Fibroblast of villous mesenchyme (primary cell): Measurements from ENCODE around the gene IQCE. TPM values are rescaled to one million over a fixed set of nuclear protein-coding genes. Genes with fewer than 3 reads are reported as not detected.
"Not testable (repeated sequence)": the region's sequence is repeated elsewhere in the genome, so short reads cannot be mapped to it uniquely, and the experiment has no call there.

Experiments
- DNase-seq: peaks from one replicate; pipeline ENCODE4 v3.0.0-alpha.2; 2010; ENCODE audit warnings: low read depth
- H3K4me3 ChIP-seq: 2 replicates; pipeline ENCODE4 v1.5.1; 2011; ENCODE audit warnings: low read depth, mild to moderate bottlenecking, low read length
- CTCF ChIP-seq: IDR thresholded peaks from 2 replicates; pipeline ENCODE4 v1.5.1; 2012; ENCODE audit warnings: low read depth, mild to moderate bottlenecking, low read length; ENCODE audit not compliant: insufficient read depth
- total RNA-seq: library from RNA; depleted of rRNA; stranded (reverse); fragments of >200 nt; gene quantifications from 2 replicates; pipeline ENCODE4 v1.2.3, GENCODE V29; 2012

The IQCE gene
- total RNA-seq, 1 donor, result 13.4 TPM

DNA sequence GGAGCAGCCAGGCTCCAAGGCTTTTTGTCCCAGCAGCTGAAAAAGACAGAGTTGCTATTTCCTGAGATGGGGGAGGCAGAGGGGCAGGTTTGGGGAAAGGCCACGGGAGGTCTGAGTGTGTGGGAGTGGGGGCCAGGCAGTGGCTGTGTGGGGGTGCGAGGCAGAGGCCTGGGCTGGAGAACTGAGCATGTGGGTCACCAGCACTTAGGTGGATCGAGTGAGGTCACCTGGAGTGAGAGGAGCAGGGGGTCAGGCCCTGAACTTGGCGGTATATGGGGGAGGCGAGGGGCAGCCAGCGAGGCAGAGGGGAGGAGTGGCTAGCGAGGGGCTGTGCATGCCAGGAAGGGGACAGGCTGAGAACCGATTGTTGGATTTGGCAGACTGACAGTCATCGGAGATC lies 28.4 kb downstream of the IQCE start:
- no peak overlapping the region for H3K4me3 ChIP-seq
- no peak for DNase-seq
- no peak for TF ChIP-seq CTCF

DNA sequence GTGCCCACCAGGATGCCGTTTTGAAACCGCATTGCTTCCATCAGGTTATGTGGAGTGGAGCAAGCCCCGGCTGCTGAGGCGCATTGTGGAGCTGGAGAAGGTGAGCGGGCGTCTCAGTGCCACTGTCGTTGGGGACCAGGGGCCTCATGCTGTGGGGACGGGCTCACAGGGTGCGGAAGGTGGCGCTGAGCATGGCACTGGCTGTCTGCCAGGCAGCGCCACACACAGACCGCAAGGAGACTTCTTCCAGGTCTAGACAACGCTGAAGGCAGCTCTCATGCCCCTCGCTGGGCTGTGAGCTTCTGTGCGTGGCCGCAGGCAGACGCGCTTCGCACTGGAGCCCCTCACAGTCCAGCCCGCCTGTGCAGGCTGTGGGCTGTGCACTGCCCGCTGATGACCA lies 29.0 kb downstream of the IQCE start:
- no peak overlapping the region for H3K4me3 ChIP-seq
- no peak for TF ChIP-seq CTCF
- DNase-seq, result no peak

- DNase-seq, result no peak
- no peak for TF ChIP-seq CTCF
- H3K4me3 ChIP-seq, result no peak overlapping the region
These were observed 30.6 kb downstream of the IQCE start for GRCh38 chr7:2589341-2589740.

DNA sequence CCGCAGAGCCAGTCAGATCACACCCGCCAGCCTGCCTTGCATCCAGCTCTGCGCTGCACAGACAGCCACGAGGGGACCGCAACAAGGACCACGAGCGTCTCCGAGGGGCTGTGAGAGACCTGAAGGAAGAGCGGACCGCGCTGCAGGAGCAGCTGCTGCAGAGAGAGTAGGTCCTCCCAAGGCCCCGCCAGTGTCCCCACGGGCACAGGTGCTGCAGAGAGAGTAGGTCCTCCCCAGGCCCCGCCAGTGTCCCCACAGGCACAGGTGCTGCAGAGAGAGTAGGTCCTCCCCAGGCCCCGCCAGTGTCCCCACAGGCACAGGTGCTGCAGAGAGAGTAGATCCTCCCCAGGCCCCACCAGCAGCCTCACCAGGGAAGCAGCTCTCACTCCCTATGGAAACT lies 31.2 kb downstream of the IQCE start:
- not testable (repeated sequence) for H3K4me3 ChIP-seq

DNA sequence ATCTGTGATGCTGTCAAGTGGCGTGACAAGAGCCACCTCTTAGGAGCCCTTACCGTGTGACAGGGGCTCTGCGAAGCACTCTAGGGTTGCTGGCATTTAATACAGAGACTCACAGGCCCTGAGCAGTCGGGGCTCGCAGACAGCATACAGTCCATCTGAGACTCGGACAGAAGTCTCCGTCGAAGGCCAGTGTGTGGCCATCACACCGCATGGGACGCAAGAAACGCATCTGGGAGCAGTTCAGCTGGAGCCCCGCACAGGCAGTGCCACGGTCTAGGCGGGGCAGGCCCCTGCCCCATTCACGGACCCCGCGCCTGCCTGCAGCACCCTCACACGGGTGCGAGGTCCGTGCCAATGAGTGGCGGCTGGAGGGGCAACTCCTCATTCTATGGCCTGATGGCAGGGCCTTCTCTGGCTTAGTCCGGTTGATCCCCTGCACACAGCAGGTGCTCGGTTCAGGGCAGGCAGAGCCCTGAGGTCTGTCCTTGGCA lies 33.6 kb downstream of the IQCE start:
- no peak overlapping the region for H3K4me3 ChIP-seq
- DNase-seq, result no peak
- no peak for TF ChIP-seq CTCF

More for the DNA sequence above, 31.2 kb downstream of the IQCE start:
- not testable (repeated sequence) for DNase-seq

GRCh38 chr7:2593036-2593727 lies 34.4 kb downstream of the IQCE start:
- no peak for DNase-seq
- no peak overlapping the region for H3K4me3 ChIP-seq
- TF ChIP-seq CTCF, result no peak

DNA sequence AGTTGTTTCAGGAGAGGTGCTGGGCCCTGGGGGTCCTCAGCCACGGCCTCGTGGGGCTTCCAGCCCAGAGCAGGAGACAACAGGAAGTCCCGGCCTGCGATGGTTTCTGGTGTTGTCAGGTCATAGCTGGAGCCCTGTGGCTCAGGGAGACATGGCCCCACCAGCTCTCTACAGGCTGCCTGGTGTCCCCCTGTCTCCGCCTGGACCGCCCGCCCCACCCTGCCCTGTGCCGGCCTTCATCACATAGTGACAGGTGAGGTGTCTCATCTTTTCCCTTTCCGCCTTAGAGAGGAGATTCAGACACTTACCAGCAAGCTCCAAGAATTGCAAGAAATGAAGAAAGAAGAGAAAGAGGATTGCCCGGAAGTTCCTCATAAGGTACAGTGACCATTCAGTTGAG lies 35.8 kb downstream of the IQCE start:
- no peak for TF ChIP-seq CTCF
- DNase-seq, result no peak
- no peak overlapping the region for H3K4me3 ChIP-seq
